Caco-2 (cell line): ENCODE results near the gene EHBP1. TPM values are rescaled to one million over a fixed set of nuclear protein-coding genes. Genes with fewer than 3 reads are reported as not detected.

Source experiments
- BruUV-seq: library from RNA; stranded (reverse); fragments of 400-500 nt; replicated peaks from 2 replicates; lab custom pipeline; 2021; lab: Mats Ljungman, UMichigan
- CTCF ChIA-PET: fragments of 300-600 bp; sonication (Branson Sonifier 250); formaldehyde crosslinking; loops from one replicate; lab custom pipeline; 2022; ENCODE audit warnings: antibody characterized with exemption; lab: Charles Lee
- POLR2A ChIA-PET: fragments of 300-600 bp; sonication (Branson Sonifier 250); formaldehyde crosslinking; loops from one replicate; lab custom pipeline; 2022; ENCODE audit warnings: antibody characterized with exemption; lab: Charles Lee
- DNase-seq, 2 experiments: peaks; one replicate each; pipeline versions ENCODE4 v3.0.0 to v3.0.0-alpha.2; 2020 to 2022
- H3K27me3 ChIP-seq: replicated peaks from 2 replicates; pipeline ENCODE4 v1.6.0; 2011; ENCODE audit warnings: low read length; ENCODE audit not compliant: control insufficient read depth, insufficient read depth
- H3K36me3 ChIP-seq: 2 replicates; pipeline ENCODE4 v1.5.1; 2011; ENCODE audit warnings: low read length; ENCODE audit not compliant: control insufficient read depth, insufficient read depth
- H3K4me1 ChIP-seq: fragments of 250-450 bp; sonication (Bioruptor Pico); 2 replicates; pipeline ENCODE4 v1.5.1; 2020; ENCODE audit warnings: mild to moderate bottlenecking
- H3K4me3 ChIP-seq: 2 replicates; pipeline ENCODE4 v1.5.1; 2011; ENCODE audit warnings: low read depth, mild to moderate bottlenecking, control low read depth, low read length
- H3K9me3 ChIP-seq: fragments of 250-450 bp; sonication (Bioruptor Pico); 2 replicates; pipeline ENCODE4 v1.5.1; 2020; ENCODE audit warnings: mild to moderate bottlenecking, moderate library complexity
- H3K27ac Mint-ChIP-seq: one replicate; pipeline ENCODE4 v1.8.0; 2022; ENCODE audit warnings: mixed read lengths; ENCODE audit not compliant: unreplicated experiment
- H3K27me3 Mint-ChIP-seq: one replicate; pipeline ENCODE4 v1.8.0; 2022; ENCODE audit warnings: mixed read lengths; ENCODE audit not compliant: insufficient read depth, unreplicated experiment
- H3K36me3 Mint-ChIP-seq: one replicate; pipeline ENCODE4 v1.8.0; 2022; ENCODE audit warnings: mild to moderate bottlenecking, mixed read lengths; ENCODE audit not compliant: insufficient read depth, unreplicated experiment
- H3K4me1 Mint-ChIP-seq: one replicate; pipeline ENCODE4 v1.8.0; 2022; ENCODE audit warnings: low read depth, mixed read lengths; ENCODE audit not compliant: unreplicated experiment
- H3K4me3 Mint-ChIP-seq: one replicate; pipeline ENCODE4 v1.8.0; 2022; ENCODE audit warnings: mild to moderate bottlenecking, moderate library complexity, mixed read lengths; ENCODE audit not compliant: unreplicated experiment
- H3K9me3 Mint-ChIP-seq: one replicate; pipeline ENCODE4 v1.8.0; 2022; ENCODE audit warnings: mixed read lengths; ENCODE audit not compliant: unreplicated experiment
- CTCF ChIP-seq, 2 experiments: fragments of 200-600 bp in 1 of 2; IDR thresholded peaks; 1 replicate in 1 of 2; 2 replicates in 1 of 2; pipeline versions ENCODE4 v1.5.1 to v1.8.0; 2011 to 2022; ENCODE audit warnings: antibody characterized with exemption in 1 of 2, control low read depth in 1 of 2, inconsistent platforms in 1 of 2, low read depth in 1 of 2, low read length in 1 of 2, mild to moderate bottlenecking in 1 of 2, moderate library complexity in 1 of 2; ENCODE audit not compliant: insufficient read depth in 1 of 2, severe bottlenecking in 1 of 2, unreplicated experiment in 1 of 2
- intact Hi-C: fragments of 100-400 bp; cut with micrococcal nuclease; formaldehyde crosslinking; loops from one replicate; pipeline ENCODE4 v1.10.0; 2022; ENCODE audit not compliant: unreplicated experiment
- total RNA-seq: library from RNA; stranded (reverse); gene quantifications from 2 replicates; pipeline ENCODE4 v1.2.3, GENCODE V29; 2022

The EHBP1 gene
- total RNA-seq, 1 experiment from 2014 or later: 120 TPM

- intact Hi-C loops: no loop called here
- no peak for DNase-seq
- no peak for TF ChIP-seq CTCF (IDR thresholded peaks at IDR 0.05; ENCODE audit: insufficient read depth in 1 of 2, low read depth in 1 of 2, low read length in 1 of 2, severe bottlenecking in 1 of 2, unreplicated experiment in 1 of 2)
- H3K27me3 Mint-ChIP-seq: no peaks in the 10 kb centered on the region
- CTCF ChIA-PET: no interaction called here
- H3K36me3 Mint-ChIP-seq: no peaks in the 10 kb centered on the region
- peaks cover 47% of the 10 kb centered on the region for H3K4me1 Mint-ChIP-seq
- no peaks in the 10 kb centered on the region for H3K9me3 Mint-ChIP-seq
- Histone ChIP-seq H3K27me3 (no peaks in the 10 kb centered on the region), H3K4me3 (no peak overlapping the region), H3K9me3 (no peaks in the 10 kb centered on the region), H3K36me3 (no peaks in the 10 kb centered on the region), H3K4me1 (peaks cover 41% of the 10 kb centered on the region)
- no peak overlapping the region for H3K27ac Mint-ChIP-seq
- POLR2A ChIA-PET: no interaction called here
- no peak overlapping the region for H3K4me3 Mint-ChIP-seq
- BruUV-seq: no TSS peak
These were observed 35.6 kb downstream of the EHBP1 start for GRCh38 chr2:62741127-62741526.

GRCh38 chr2:62741954-62742722 lies 36.6 kb downstream of the EHBP1 start:
- intact Hi-C loops: loop anchor here (1.0 kb wide), 1 partner anchor 205 kb away; no protein-coding TSS in a partner anchor
- Histone ChIP-seq H3K9me3 (no peaks in the 10 kb centered on the region), H3K4me1 (peaks cover 45% of the 10 kb centered on the region), H3K27me3 (no peaks in the 10 kb centered on the region), H3K36me3 (no peaks in the 10 kb centered on the region), H3K4me3 (no peak overlapping the region)
- Mint-ChIP-seq H3K27ac (no peak overlapping the region), H3K27me3 (no peaks in the 10 kb centered on the region), H3K36me3 (no peaks in the 10 kb centered on the region), H3K4me1 (peaks cover 40% of the 10 kb centered on the region), H3K9me3 (no peaks in the 10 kb centered on the region), H3K4me3 (no peak overlapping the region)
- ChIA-PET CTCF (no interaction called here), POLR2A (no interaction called here)
- TF ChIP-seq CTCF (IDR thresholded peaks at IDR 0.05; ENCODE audit: insufficient read depth in 1 of 2, low read depth in 1 of 2, low read length in 1 of 2, severe bottlenecking in 1 of 2, unreplicated experiment in 1 of 2): no peak
- no peak for DNase-seq
- no TSS peak for BruUV-seq

- Histone ChIP-seq H3K4me1 (peaks cover 45% of the 10 kb centered on the region), H3K27me3 (no peaks in the 10 kb centered on the region), H3K9me3 (no peaks in the 10 kb centered on the region), H3K4me3 (no peak overlapping the region), H3K36me3 (peaks cover 1% of the 10 kb centered on the region; the same call in 1 of the 2 replicates)
- peaks cover 28% of the 10 kb centered on the region for H3K4me1 Mint-ChIP-seq
- ChIA-PET POLR2A (no interaction called here), CTCF (no interaction called here)
- no peaks in the 10 kb centered on the region for H3K27me3 Mint-ChIP-seq
- no peak overlapping the region for H3K4me3 Mint-ChIP-seq
- BruUV-seq: no TSS peak
- intact Hi-C loops: no loop called here
- no peak for TF ChIP-seq CTCF (IDR thresholded peaks at IDR 0.05; ENCODE audit: insufficient read depth in 1 of 2, low read depth in 1 of 2, low read length in 1 of 2, severe bottlenecking in 1 of 2, unreplicated experiment in 1 of 2)
- DNase-seq: no peak
- H3K27ac Mint-ChIP-seq: no peak overlapping the region
- H3K36me3 Mint-ChIP-seq: peaks cover 7% of the 10 kb centered on the region
- no peaks in the 10 kb centered on the region for H3K9me3 Mint-ChIP-seq
These were observed 38.0 kb downstream of the EHBP1 start for GRCh38 chr2:62743506-62743905.
